ENCODE measurements around the gene MNDA.

The MNDA gene

GRCh38 chr1:158830904-158831507, at the start of gene MNDA:
MNDA (plus strand) TSS chr1:158831351; CDS start chr1:158842154, 10,803 bp downstream.
- no peak for TF ChIP-seq CTCF (IDR thresholded peaks at IDR 0.05; ENCODE audit: borderline replicate concordance, insufficient read depth, low read depth, low read length)
- peak within 1 kb of the TSS; percentile 28 for H3K4me3 ChIP-seq (ENCODE audit: low read depth, low read length)

- H3K4me3 ChIP-seq (ENCODE audit: low read depth, low read length): no peak overlapping the region
- TF ChIP-seq CTCF (IDR thresholded peaks at IDR 0.05; ENCODE audit: borderline replicate concordance, insufficient read depth, low read depth, low read length): peak; percentile 53
These were observed 37.5 kb upstream of the MNDA start for GRCh38 chr1:158793604-158794003.

GRCh38 chr1:158794247-158794646, 36.9 kb upstream of the MNDA start:
- H3K4me3 ChIP-seq (ENCODE audit: low read depth, low read length): no peak overlapping the region
- no peak for TF ChIP-seq CTCF (IDR thresholded peaks at IDR 0.05; ENCODE audit: borderline replicate concordance, insufficient read depth, low read depth, low read length)

- no peak overlapping the region for H3K4me3 ChIP-seq (ENCODE audit: low read depth, low read length)
- TF ChIP-seq CTCF (IDR thresholded peaks at IDR 0.05; ENCODE audit: borderline replicate concordance, insufficient read depth, low read depth, low read length): no peak
These were observed 32.6 kb upstream of the MNDA start for GRCh38 chr1:158798531-158798930.

GRCh38 chr1:158799689-158800088, 31.5 kb upstream of the MNDA start:
- no peak overlapping the region for H3K4me3 ChIP-seq (ENCODE audit: low read depth, low read length)
- TF ChIP-seq CTCF (IDR thresholded peaks at IDR 0.05; ENCODE audit: borderline replicate concordance, insufficient read depth, low read depth, low read length): no peak

GRCh38 chr1:158800526-158800925, 30.6 kb upstream of the MNDA start:
- H3K4me3 ChIP-seq (ENCODE audit: low read depth, low read length): no peak overlapping the region
- no peak for TF ChIP-seq CTCF (IDR thresholded peaks at IDR 0.05; ENCODE audit: borderline replicate concordance, insufficient read depth, low read depth, low read length)

GRCh38 chr1:158801396-158801795, 29.8 kb upstream of the MNDA start:
- no peak for TF ChIP-seq CTCF (IDR thresholded peaks at IDR 0.05; ENCODE audit: borderline replicate concordance, insufficient read depth, low read depth, low read length)
- no peak overlapping the region for H3K4me3 ChIP-seq (ENCODE audit: low read depth, low read length)
